GM19468 (cell line): ENCODE results near the gene TGFB2.

Experiments used
- ATAC-seq: cut with Tn5 transposase; IDR thresholded peaks from one replicate; pipeline ENCODE4 v1.9.1; 2021; ENCODE audit warnings: mild to moderate bottlenecking, moderate library complexity, moderate number of reproducible peaks; ENCODE audit not compliant: unreplicated experiment; ENCODE audit errors: extremely low read depth

The TGFB2 gene

GRCh38 chr1:218412171-218412570 lies 67.0 kb downstream of the TGFB2 start:
- ATAC-seq = no peak

GRCh38 chr1:218413179-218413578 lies 68.0 kb downstream of the TGFB2 start:
- no peak for ATAC-seq

DNA sequence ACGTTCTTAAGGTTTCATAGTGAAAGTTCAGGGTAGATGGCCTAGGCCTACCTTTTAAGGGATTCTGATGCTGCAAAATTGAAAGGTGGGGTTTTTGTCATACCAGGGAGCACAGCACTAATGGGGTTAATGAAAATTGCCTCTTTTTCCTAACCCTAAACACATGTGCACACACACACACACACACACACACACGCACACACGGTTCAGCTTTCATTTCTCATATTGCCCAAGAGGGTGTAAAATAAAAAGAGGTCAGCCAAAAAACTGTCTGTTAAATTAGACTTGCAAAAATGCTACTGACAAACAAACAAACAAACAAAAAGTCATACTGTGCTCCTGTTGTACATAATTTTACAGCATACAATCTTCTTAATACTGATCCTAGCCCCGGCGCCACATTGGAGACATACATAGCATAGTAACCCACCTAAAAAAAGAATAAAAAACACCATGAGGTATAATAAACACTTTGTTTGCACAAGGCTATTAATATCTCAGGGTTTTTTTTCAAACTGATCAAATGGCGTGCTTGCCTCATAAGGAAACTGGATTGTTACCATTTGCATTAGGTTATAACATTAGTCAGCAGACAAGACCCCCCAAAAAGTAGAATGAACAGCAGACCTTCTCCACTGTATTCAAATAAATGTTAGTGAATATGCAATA lies 69.1 kb downstream of the TGFB2 start:
- ATAC-seq = no peak

DNA sequence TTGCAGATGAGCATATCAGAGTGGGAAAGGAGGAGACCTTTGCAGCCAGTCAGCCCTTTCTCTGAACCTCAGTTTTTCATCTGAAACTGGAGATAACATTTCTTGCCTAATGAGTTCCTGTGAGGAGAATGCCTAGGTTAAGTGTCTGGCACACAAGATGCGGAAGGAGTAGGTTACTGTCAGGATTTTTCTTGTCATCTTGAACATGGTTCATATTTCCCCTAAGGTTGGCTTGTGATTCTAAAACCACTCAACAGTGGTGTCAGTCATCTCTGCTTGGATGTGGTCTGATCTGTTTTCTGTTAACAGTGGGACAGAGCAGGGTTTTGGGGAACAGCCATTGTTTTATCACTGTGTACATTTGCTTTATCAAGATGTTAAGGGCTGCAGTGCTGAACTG lies 70.6 kb downstream of the TGFB2 start:
- ATAC-seq = no peak

- no peak for ATAC-seq
Measured at GRCh38 chr1:218421531-218421930, 76.4 kb downstream of the TGFB2 start.

DNA sequence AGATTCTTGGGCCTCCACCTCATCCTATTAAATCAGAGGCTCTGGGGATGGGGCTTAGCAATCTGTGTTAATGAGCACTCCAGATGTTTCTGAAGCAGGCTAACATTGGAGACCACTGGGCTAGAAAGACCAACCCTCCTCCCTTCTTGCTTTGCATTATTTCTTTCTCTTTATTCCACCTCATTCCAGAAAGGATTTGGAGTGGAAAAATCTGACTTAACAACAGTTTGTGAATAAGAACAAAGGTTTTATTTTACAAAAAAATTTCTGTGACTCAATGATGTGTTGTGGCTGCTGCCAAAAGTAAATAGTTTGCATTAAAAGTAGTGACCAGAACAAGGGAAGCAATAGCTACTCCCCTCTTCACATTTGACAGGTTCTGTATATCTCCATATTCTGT lies 79.4 kb downstream of the TGFB2 start:
- no peak for ATAC-seq

DNA sequence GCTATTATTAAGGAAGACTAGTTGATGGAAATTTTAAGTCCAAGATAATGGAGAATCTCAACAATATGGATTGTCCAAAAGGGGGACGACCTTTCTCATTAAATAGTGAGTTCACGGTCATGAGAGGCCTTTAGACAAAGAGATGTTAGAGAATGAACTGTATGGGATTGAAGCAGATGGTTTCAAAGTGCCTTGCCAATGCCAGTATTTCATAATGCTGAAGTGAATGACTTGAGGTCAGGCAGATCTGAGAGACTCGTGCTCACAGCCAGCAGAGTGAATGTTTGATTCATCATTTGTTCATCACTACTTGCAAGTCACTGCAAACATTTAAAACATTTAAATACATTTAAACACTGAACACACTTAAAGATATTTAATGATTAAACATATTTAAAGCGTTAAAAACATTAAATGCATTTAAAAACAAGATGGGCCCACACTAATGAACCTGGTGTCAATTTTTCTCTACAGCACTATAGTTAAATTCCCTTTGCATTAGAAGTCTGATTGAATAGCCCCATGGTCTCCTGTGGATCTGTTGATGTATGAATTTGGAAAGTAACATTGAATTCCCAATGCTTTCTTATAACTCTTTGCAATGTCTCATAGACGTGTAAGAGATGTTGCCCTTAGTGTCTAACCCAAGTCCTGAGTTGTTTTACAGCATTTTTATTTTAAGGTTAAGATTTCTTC lies 80.7 kb downstream of the TGFB2 start:
- ATAC-seq = no peak

DNA sequence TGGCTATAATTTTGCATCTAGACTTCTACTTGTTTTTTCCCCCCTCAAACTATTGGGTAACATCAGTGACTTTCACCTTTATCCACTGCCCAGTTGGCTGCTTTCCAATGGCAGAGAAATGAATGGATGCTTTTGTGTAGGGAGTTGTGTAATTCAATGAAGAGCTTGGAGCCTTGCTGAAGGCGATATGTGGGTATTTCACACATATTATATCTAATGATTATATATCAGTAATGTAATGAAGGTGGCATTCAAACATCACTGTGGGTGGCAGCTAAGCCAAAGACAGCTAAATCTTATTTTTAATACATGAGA lies 81.2 kb downstream of the TGFB2 start:
- no peak for ATAC-seq

- no peak for ATAC-seq
Measured at GRCh38 chr1:218429301-218429700, 84.2 kb downstream of the TGFB2 start.

- ATAC-seq = no peak
Measured at GRCh38 chr1:218430346-218430745, 85.2 kb downstream of the TGFB2 start.

DNA sequence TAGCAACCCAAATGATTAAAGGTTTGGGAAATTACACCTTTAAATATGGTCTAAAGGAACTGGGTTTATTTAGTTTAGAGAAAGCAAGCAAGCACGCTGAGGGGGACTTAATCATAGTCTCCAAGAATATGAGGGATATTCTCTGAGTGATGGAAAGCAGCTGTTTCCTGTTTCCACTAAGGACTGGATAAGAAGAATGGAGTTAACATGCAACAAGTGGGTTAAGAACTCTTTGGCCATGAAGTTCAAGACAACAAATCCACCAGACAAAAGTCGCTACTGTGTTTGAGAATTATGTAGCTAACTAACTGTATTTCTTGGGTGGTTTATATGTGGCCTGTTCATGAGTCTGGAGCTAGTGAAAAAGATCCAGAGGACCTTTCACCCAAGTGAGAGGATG lies 85.7 kb downstream of the TGFB2 start:
- ATAC-seq = no peak

- no peak for ATAC-seq
Measured at GRCh38 chr1:218431476-218431875, 86.3 kb downstream of the TGFB2 start.

DNA sequence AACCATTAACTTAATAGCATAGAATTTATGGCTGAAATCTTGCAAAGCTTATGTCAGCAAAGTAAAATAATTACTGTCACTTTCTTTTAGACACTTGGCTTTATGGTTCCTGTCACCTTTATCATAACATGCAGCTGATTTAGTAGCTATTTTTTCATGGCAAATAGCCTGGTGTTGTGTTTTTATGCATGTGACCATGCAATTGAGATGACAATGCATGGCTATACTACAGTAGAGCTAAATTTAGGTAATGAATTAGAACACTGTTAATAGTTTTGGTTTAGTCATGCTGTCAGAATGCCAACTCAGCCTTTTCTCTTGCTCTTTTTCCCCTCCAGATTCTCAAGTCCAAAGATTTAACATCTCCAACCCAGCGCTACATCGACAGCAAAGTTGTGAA lies 88.6 kb downstream of the TGFB2 start:
- ATAC-seq = no peak

DNA sequence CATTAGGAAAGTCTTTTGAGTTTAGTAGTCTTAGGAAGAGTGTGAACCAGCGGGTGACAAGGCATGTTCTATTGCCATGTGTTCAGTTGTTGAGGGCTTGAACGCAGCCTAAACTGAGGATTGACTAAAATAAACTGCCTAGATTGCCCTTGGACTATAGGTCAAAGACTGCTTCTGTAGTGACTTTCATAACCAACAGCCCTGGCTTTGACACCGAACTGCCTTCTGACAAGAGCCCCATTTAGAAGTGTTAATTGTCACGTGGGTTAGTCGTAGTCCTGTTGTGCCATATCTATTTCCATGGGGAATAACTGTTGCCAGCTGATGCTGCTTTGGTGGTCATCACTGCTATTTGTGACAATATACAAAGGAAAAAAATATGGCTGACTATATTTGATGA lies 90.4 kb downstream of the TGFB2 start:
- no peak for ATAC-seq

DNA sequence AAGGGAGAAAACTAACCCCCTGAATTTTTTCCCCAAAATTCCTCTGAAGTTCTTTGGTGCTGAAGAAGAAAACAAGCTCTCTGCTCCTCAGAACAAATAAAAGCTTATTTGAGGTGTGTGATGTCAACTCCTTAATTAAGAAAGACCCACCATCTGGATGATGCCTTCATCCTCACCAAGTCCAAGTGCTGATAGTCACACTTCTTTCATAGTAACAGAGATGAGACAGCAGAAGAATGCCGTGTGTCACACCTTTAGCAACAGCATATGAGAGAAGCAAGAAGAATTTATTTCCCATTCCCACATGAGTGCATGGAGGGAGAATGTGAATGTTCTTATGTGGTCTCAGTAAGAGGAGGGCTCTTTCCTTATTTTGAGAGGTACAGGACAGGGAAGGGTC lies 91.2 kb downstream of the TGFB2 start:
- ATAC-seq = no peak

DNA sequence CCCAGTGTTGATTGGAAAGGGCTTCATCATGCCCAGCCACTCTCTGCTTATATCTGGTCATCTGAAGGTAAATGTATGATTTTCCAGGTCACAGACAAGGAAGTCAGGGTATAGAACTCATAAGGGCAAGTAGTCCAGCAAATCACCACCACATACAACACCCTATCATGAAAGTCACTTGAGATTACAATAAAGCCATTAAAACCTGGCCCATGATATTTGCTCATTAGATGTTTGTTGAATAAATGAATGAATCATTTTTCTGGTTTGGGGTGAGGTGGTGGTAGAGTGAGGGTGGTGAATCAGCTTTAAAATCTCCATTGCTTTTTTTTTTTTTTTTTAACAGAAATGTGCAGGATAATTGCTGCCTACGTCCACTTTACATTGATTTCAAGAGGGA lies 91.9 kb downstream of the TGFB2 start:
- no peak for ATAC-seq

DNA sequence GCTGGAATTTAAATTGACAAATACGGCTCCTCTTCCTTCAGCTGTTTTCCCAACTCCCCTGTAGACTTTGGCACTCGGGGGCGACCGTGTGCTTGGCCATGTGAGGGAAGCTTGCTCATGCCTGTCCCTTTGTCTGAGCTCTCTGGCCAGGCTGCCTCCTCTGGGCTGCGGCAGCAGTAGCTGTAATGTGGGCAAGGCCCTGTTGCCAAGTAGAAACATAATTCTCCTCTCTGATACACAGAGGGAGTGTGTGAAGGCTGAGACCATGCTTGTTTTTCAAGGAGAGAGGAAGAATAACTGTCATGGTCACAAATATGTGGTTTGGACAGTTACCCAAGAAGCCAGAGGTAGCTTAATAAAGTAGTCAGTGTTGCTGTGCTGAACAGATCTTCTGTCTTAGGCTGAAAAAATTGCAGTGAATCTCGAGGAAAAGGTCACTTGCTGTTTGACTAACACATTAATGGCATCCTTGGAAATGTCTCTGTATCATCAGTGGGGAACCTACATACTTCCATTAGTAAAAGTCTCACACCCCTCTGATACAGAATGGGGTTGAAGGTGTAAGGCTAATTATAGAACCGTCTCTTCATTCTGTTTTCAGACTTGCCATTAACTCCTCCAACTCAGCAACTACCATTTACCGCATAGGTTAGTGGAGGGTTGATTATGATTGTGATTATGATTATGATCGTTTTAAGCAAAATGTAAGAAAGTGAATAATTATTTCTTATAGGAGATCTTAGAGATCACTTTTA lies 94.6 kb downstream of the TGFB2 start:
- no peak for ATAC-seq

DNA sequence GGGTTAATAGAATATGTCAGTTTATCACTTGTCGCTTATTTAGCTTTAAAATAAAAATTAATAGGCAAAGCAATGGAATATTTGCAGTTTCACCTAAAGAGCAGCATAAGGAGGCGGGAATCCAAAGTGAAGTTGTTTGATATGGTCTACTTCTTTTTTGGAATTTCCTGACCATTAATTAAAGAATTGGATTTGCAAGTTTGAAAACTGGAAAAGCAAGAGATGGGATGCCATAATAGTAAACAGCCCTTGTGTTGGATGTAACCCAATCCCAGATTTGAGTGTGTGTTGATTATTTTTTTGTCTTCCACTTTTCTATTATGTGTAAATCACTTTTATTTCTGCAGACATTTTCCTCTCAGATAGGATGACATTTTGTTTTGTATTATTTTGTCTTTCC lies 98.1 kb downstream of the TGFB2 start:
- no peak for ATAC-seq

DNA sequence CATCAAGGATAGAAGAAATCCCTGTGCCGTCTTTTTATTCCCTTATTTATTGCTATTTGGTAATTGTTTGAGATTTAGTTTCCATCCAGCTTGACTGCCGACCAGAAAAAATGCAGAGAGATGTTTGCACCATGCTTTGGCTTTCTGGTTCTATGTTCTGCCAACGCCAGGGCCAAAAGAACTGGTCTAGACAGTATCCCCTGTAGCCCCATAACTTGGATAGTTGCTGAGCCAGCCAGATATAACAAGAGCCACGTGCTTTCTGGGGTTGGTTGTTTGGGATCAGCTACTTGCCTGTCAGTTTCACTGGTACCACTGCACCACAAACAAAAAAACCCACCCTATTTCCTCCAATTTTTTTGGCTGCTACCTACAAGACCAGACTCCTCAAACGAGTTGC lies 99.0 kb downstream of the TGFB2 start:
- ATAC-seq = no peak

DNA sequence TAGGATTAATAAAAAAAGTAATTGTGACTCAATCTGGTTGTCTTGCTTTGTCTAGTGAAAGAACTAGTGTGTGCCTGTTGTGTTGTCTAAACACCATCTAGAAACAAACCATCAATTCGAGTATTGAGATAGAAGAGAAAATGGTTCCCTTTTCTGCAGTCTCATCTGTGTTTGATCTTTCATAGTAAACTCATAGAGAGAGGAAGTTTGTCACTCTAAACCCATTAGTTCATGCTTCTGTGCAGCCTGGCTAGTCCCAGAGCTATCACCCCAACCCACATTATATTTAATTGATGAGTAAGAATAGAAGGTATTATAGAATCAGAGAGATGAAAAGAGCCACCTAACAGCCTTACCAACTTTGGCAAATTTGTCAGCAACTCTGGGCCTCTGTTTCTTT lies 99.5 kb downstream of the TGFB2 start:
- ATAC-seq = no peak

DNA sequence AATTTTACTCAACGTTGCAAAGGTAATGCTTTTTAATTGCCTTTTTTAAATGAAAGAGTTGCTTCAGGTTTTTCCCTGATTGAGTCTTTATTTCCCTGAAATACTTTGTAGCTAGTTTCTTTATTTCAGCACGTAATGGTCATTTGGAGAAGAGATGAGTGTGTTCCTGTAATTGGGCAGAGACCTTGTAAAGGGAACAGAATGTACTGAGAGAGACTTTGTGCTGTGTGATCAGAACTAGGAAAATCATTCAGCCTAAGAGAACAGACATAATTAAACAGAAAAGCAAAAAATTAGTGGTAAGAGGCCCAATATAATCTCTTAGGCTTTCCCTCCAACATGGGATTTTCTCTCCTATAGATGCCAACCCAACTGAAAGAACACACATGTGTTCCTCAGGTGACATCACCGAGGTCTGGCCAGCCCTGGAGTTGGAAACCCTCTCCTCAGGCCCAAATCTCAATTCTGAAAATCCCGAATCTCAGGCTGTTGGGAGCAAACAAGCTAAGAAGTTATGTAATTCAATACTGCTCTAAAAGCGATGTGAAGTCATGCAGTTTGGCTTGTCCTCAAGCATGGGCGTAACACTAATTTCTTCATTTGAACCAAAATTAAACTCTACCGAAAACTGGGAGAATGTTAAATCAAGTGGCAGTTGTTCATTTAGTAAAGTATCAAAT lies 102.0 kb downstream of the TGFB2 start:
- ATAC-seq = no peak
